Measurements from ENCODE around the gene LDLRAD1.

DNA sequence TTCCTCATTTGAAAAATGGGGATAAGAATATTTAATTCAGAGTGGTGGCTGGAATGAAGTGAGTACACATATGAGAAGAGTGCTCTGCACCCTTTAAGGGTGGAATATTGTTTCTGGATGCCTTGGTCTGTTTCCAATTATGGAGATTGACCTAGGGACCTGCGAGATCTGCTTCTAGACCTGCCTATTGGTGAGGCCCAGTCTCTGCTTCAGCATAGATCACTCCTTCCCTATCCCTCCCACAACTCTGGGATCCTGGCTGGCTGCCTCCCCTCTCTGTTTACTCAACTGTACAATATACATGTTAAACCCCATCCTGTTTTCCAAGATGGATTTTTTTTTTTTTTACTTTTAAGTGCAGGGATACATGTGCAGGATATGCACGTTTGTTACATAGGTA is 6.4 kb upstream of the LDLRAD1 start:
- TF ChIP-seq CTCF (conservative IDR thresholded peaks at IDR 0.05; ENCODE audit: low read length) (no peak), EZH2phosphoT487 (IDR thresholded peaks at IDR 0.05; ENCODE audit: borderline replicate concordance) (no peak)
